ENCODE data around the gene SZRD1. TPM values are rescaled to one million over a fixed set of nuclear protein-coding genes. Genes with fewer than 3 reads are reported as not detected.

The SZRD1 gene
- total and polyA plus RNA-seq, 2 donors (not counting 3 experiments of a cell fraction or from before 2014, with no cell fraction given), result 162 to 164 TPM

- intact Hi-C loops (cut with micrococcal nuclease), result loop anchor here (10.0 kb wide), 1 partner anchor 237 kb away; no protein-coding TSS in a partner anchor
- Histone ChIP-seq H3K36me3 (ENCODE audit: control insufficient read depth in 2 of 2, extremely low read depth in 1 of 2, insufficient read depth in 2 of 2, low read length in 2 of 2) (peaks cover 11 to 25% of the 10 kb centered on the region in 2 experiments), H3K9me3 (replicated peaks; ENCODE audit: control insufficient read depth, insufficient read depth, low read length) (no peaks in the 10 kb centered on the region), H3K79me2 (ENCODE audit: control insufficient read depth, insufficient read depth, low read length) (peaks cover 36% of the 10 kb centered on the region), H3K4me2 (ENCODE audit: insufficient read depth, low read length) (no peak overlapping the region), H3K27ac (ENCODE audit: insufficient read depth, low read depth, low read length) (no peak overlapping the region), H3K4me1 (ENCODE audit: control insufficient read depth, extremely low read depth, insufficient read depth, low read length) (peaks cover 12% of the 10 kb centered on the region), H3K9ac (replicated peaks; ENCODE audit: extremely low read depth, insufficient read depth, low read length) (no peak overlapping the region), H3K9me1 (replicated peaks; ENCODE audit: control insufficient read depth, extremely low read depth, insufficient read depth, low read length) (no peaks in the 10 kb centered on the region), H3K4me3 (replicated peaks in 1 of 3; ENCODE audit: insufficient read depth in 1 of 3, low read depth in 1 of 3, low read length in 3 of 3) (no peak overlapping the region), H4K20me1 (replicated peaks; ENCODE audit: control insufficient read depth, extremely low read depth, insufficient read depth, low read length) (no peaks in the 10 kb centered on the region), H2AFZ (ENCODE audit: low read depth, low read length) (no peak overlapping the region), H3K27me3 (ENCODE audit: control insufficient read depth in 2 of 2, insufficient read depth in 2 of 2, low read length in 2 of 2) (no peaks in the 10 kb centered on the region)
- dilution Hi-C loops (cut with MboI; ENCODE audit: extremely low pct_ligation_motif_present, low sequenced_read_pairs), result no loop called here
- TF ChIP-seq MAX (IDR thresholded peaks at IDR 0.05; ENCODE audit: insufficient read depth, insufficient read length) (no peak), MYC (IDR thresholded peaks at IDR 0.05; ENCODE audit: low read depth, low read length) (no peak)
- FAIRE-seq (no peak), DNase-seq (ENCODE audit: low read depth, low spot score) (no peak)
- ChIA-PET POLR2A (no interaction called here), CTCF (no interaction called here)
- BruUV-seq (replicated peaks), result no TSS peak
Observed at GRCh38 chr1:16442265-16442664, 75.2 kb downstream of the SZRD1 start.

GRCh38 chr1:16442941-16443340, 75.9 kb downstream of the SZRD1 start:
- H3K36me3 ChIP-seq (ENCODE audit: control insufficient read depth in 2 of 2, extremely low read depth in 1 of 2, insufficient read depth in 2 of 2, low read length in 2 of 2), result peaks cover 14 to 31% of the 10 kb centered on the region in 2 experiments
- dilution Hi-C loops (cut with MboI; ENCODE audit: extremely low pct_ligation_motif_present, low sequenced_read_pairs), result no loop called here
- H3K9ac ChIP-seq (replicated peaks; ENCODE audit: extremely low read depth, insufficient read depth, low read length), result no peak overlapping the region
- intact Hi-C loops (cut with micrococcal nuclease), result loop anchor here (10.0 kb wide), 1 partner anchor 238 kb away; no protein-coding TSS in a partner anchor
- CTCF ChIA-PET, result no interaction called here
- TF ChIP-seq EZH2 (IDR thresholded peaks at IDR 0.05; ENCODE audit: borderline replicate concordance, low read depth, low read length, severe bottlenecking) (no peak), POLR2A (IDR thresholded peaks at IDR 0.05; ENCODE audit: low read depth, low read length) (no peak), POLR2AphosphoS5 (IDR thresholded peaks at IDR 0.05; ENCODE audit: insufficient read depth, low read depth, low read length) (no peak), GATA2 (IDR thresholded peaks at IDR 0.05; ENCODE audit: insufficient read depth, insufficient read length, low read depth, low read length) (no peak), CTCF (IDR thresholded peaks at IDR 0.05; ENCODE audit: extremely low read depth in 1 of 2, insufficient read depth in 1 of 2, low read depth in 1 of 2, low read length in 2 of 2) (no peak), FOS (IDR thresholded peaks at IDR 0.05; ENCODE audit: borderline replicate concordance, insufficient read depth, low read length) (no peak), MAX (IDR thresholded peaks at IDR 0.05; ENCODE audit: insufficient read depth, insufficient read length) (no peak), MYC (IDR thresholded peaks at IDR 0.05; ENCODE audit: low read depth, low read length) (no peak)
- H3K27ac ChIP-seq (ENCODE audit: insufficient read depth, low read depth, low read length), result no peak overlapping the region
- H3K9me1 ChIP-seq (replicated peaks; ENCODE audit: control insufficient read depth, extremely low read depth, insufficient read depth, low read length), result no peaks in the 10 kb centered on the region
- H2AFZ ChIP-seq (ENCODE audit: low read depth, low read length), result no peak overlapping the region
- POLR2A ChIA-PET, result no interaction called here
- H3K4me2 ChIP-seq (ENCODE audit: insufficient read depth, low read length), result no peak overlapping the region
- H3K9me3 ChIP-seq (replicated peaks; ENCODE audit: control insufficient read depth, insufficient read depth, low read length), result no peaks in the 10 kb centered on the region
- FAIRE-seq (no peak), DNase-seq (ENCODE audit: low read depth, low spot score) (no peak)
- peaks cover 36% of the 10 kb centered on the region for H3K79me2 ChIP-seq (ENCODE audit: control insufficient read depth, insufficient read depth, low read length)
- H4K20me1 ChIP-seq (replicated peaks; ENCODE audit: control insufficient read depth, extremely low read depth, insufficient read depth, low read length), result no peaks in the 10 kb centered on the region
- H3K4me3 ChIP-seq (replicated peaks in 1 of 3; ENCODE audit: insufficient read depth in 1 of 3, low read depth in 1 of 3, low read length in 3 of 3), result no peak overlapping the region
- H3K27me3 ChIP-seq (ENCODE audit: control insufficient read depth in 2 of 2, insufficient read depth in 2 of 2, low read length in 2 of 2), result no peaks in the 10 kb centered on the region
- H3K4me1 ChIP-seq (ENCODE audit: control insufficient read depth, extremely low read depth, insufficient read depth, low read length), result peaks cover 12% of the 10 kb centered on the region
- no TSS peak for BruUV-seq (replicated peaks)

Measured in endothelial cell of umbilical vein (primary cell).